GM19324 (cell line): ENCODE data around the gene BUD23.
A peak's percentile ranks its signal among the peaks of the same experiment; 100 is the strongest.
"Not testable (repeated sequence)": the region's sequence is repeated elsewhere in the genome, so short reads cannot be mapped to it uniquely, and the experiment has no call there.

Source experiments
- ATAC-seq: cut with Tn5 transposase; IDR thresholded peaks from one replicate; pipeline ENCODE4 v1.9.1; 2021; ENCODE audit warnings: mild to moderate bottlenecking, moderate library complexity; ENCODE audit not compliant: unreplicated experiment, low FRiP score

BUD23 gene

DNA sequence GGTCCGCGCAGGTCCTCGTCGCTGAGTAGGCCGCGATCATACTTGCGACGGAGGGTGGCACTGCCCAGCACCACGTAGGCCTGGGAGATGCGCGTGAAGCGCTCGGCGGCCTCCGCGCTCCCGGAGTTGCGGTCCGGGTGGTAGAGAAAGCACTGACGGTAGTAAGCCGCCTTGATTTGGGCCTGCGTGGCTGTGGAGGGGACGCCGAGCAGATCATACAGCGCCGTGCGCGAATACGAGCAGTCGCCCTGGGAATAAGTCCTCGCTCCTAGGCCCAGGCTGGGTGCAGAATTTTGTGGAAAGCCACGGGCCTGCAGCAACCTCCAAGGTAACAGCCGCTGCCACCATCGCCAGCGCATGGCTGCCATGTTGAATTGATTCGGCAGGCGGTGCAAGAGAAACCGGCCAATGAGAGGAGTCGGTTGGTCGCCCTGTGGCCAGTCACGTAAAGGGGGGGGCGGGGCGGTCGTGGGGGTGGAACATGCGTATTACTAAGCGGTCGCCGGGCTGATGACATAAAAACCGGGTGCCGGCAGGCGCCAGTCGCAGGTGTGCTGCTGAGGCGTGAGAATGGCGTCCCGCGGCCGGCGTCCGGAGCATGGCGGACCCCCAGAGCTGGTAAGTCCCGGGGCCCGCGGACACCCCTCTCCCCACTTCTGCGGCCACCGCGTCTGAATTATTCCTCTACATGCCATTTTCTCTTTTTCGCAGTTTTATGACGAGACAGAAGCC is at the start of gene BUD23, which contains the start of gene DNAJC30:
Gene BUD23 (plus strand): TSS at position 542 of the 732 bp plus-strand sequence. CDS start 29 bp downstream, at position 571.
Gene DNAJC30 (minus strand): TSS at position 398 of the 732 bp plus-strand sequence. CDS start 30 bp downstream, at position 368.
- ATAC-seq = peak; percentile 88

- no peak for ATAC-seq
Observed at GRCh38 chr7:73633844-73634243, 49.6 kb upstream of the BUD23 start.

- ATAC-seq = no peak
Observed at GRCh38 chr7:73635428-73636200, 47.8 kb upstream of the BUD23 start.

DNA sequence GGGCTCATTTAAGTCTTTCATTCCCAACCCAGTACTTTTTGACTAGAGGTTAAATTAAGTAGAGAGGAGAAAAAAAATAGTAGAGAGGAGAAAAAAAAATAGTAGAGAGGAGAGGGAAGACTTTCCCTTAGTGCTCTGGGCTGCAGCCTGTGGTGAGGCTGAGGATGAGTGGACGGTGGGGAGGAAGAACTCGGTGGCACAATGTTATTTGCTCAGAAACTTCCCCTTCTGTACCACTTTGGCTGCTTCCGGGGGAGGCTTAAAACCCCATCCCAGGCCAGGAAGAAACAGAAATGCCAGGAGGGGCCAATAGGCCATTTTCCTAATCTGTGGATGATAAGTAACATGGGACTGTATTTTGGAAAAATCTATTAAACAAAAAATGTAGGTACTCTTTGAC is 44.5 kb upstream of the BUD23 start:
- no peak for ATAC-seq

DNA sequence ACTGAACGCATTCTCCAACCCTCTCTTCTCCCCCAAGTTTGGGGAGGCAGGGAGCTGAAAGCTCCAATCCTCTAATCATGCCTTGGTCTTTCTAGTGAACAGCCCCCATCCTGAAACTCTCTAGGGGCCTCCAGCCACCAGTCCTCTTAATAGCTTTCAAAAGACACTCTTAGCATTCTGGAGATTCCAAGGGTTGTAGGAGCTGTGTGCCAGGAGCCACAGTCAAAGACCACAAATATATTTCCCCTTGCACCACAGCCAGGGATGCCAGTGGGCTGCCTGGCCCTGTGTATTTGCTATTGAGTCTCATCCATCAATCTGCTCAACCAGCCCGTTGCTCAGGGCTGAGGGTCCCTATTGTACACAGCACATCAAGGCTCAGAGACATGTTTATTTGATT is 40.6 kb upstream of the BUD23 start:
- no peak for ATAC-seq

GRCh38 chr7:73644688-73645286 is 38.6 kb upstream of the BUD23 start:
- ATAC-seq = no peak

- no peak for ATAC-seq
Observed at GRCh38 chr7:73645643-73646174, 37.7 kb upstream of the BUD23 start.

DNA sequence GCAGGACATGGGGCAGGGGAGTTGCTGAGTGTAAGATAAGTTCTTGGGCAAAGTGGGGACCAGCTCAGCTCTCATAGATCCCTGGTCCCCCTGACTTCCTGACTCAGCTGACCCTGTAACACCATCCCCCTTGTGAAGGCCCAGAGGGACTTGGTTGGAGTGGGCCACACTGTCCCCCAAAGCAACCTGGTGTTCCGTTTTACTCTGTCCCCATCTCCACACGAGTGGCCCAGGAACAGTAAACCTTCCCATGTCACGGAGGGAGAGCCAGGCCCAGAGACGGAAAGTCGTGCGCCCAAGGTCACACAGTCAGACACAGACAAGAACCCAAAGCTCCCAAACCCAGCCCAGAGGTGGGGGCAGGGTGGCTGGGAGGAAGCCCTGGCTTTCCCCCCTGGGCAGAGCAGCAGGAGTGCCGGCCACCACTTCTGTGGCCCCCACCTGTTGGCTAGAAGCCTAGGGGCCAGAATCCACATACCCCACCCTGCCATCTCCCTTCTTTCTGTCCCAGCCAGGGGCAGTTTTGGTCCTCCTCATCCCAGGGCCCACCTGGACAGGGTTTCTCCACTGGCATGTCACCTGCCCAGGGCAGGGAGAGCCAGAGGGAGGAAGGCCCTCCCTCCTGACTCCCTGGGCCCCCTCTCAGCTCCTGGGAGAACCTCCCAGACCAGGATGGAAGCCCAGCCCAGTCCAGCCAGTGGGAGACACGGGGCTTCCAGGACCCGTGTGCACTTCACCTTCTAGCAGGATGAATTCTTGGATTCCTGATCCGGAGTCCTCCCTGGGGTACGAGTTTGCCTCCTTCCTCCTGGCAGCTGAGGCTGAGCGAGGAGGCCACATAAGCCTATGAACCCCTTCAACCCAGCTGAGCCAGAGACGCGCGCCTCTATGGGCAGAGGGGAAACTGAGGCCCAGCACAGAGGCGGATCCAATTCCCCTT is 36.3 kb upstream of the BUD23 start:
- no peak for ATAC-seq

- ATAC-seq = no peak
Observed at GRCh38 chr7:73647725-73648592, 35.4 kb upstream of the BUD23 start.

- ATAC-seq = no peak
Observed at GRCh38 chr7:73648593-73649332, 34.6 kb upstream of the BUD23 start.

DNA sequence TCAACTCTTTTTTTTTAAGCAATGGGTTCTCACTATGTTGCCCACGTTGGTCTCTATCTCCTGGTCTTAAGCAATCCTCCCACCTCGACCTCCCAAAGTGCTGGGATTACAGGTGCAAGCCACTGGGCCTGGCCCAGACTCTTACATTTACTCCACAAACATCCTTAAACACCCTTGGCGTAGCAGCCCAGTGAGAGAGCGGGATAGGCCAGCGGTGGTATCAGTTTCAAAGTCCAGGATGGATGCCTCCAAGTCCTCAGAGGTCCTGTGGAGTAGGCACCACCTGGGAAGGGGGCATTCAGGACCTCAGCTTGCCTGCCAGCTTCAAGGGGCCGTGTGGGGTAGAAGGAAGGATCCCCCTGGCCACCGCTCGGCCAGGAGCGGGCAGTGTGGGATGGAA is 33.8 kb upstream of the BUD23 start:
- ATAC-seq = no peak

GRCh38 chr7:73650524-73650923 is 32.9 kb upstream of the BUD23 start:
- no peak for ATAC-seq

DNA sequence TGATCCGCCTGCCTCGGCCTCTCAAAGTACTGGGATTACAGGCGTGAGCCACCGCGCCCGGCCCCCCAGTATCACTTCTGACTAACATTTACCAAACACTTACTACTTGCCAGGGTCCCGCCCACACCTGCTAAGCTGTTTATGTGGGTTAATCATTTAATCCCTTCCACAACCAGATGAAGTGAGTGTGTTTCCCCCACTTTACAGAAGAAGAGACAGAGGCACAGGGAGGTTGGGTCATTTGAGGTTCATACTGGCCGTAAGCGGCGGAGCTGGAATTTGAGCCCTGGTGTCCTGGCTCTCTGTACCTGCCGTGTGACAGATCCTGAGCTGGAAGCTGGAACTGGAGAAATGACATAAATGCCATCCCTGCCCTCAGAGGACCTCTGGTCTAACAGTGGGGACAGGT is 30.9 kb upstream of the BUD23 start:
- ATAC-seq = no peak

GRCh38 chr7:73655309-73655708 is 28.1 kb upstream of the BUD23 start:
- not testable (repeated sequence) for ATAC-seq

- no peak for ATAC-seq
Observed at GRCh38 chr7:73659983-73660382, 23.4 kb upstream of the BUD23 start.

DNA sequence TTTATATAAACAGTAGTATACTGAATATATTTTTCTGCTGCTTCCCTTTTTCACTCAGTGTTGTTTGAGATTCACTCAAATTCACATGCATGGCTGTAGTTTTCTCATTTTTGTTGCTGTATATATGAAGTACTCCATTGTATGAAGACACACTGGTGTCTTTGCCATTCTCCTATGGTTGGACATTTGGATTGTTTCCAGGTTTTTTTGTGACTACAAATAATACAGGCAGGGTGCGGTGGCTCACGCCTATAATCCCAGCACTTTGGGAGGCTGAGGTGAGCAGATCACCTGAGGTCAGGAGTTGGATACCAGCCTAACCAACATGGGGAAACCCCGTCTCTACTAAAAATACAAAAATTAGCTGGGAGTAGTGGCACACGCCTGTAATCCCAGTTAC is 22.8 kb upstream of the BUD23 start:
- ATAC-seq = not testable (repeated sequence)

- ATAC-seq = no peak
Observed at GRCh38 chr7:73663033-73663432, 20.4 kb upstream of the BUD23 start.

GRCh38 chr7:73667344-73668102 is 15.9 kb upstream of the BUD23 start, which contains the start of gene VPS37D:
TSS of gene VPS37D (plus strand) at chr7:73667831. CDS start at chr7:73667959, 128 bp downstream.
- peak; percentile 96 for ATAC-seq
